HCT116 (cell line): ENCODE results near the gene ZNF652.

Experiments used
- CEBPB ChIP-seq: IDR thresholded peaks from 2 replicates; pipeline ENCODE4 v1.6.1; 2012; ENCODE audit warnings: low read depth
- POLR2A ChIP-seq: IDR thresholded peaks from 2 replicates; pipeline ENCODE4 v1.7.0; 2011; ENCODE audit warnings: borderline replicate concordance; ENCODE audit not compliant: insufficient read depth, insufficient read length; ENCODE audit errors: extremely low read depth
- ZFX ChIP-seq: fragments of 450-650 bp; IDR thresholded peaks from 2 replicates; pipeline ENCODE4 v1.6.1; 2017
- TF ChIP-seq, protein P1 (sequence below), 3 experiments: fragments of 200-600 bp in 1 of 3; sonication (generic) in 1 of 3; IDR thresholded peaks in 2 of 3; conservative IDR thresholded peaks in 1 of 3; 2 replicates each; pipeline ENCODE4 v1.5.1; 2012 to 2017; ENCODE audit warnings: low read depth in 2 of 3, low read length in 2 of 3, antibody characterized with exemption in 1 of 3, borderline replicate concordance in 1 of 3, control low read depth in 1 of 3, mild to moderate bottlenecking in 1 of 3, mixed read lengths in 1 of 3, mixed run types in 1 of 3, moderate library complexity in 1 of 3; ENCODE audit not compliant: insufficient read depth in 1 of 3
- TF ChIP-seq, protein P2 (sequence below): IDR thresholded peaks from 2 replicates; pipeline ENCODE4 v1.6.1; 2012; ENCODE audit warnings: low read depth

DNA sequence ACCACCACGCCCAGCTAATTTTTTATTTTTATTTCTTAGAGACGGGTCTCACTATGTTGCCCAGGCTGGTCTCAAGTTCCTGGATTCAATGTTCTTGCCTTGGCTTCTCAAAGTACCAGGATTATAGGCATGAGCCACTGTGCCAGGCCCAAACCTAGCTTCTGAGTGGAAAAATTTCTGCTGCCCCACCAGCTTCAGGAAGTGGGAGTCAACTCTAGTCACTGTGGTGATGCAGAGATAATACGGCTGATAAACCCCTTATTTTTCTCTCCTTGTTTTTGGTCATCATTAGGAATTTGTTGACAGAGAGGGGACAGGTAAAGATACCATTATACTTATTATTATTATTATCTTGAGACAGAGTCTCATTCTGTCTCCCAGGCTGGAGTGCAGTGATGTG is 103.7 kb downstream of the ZNF652 start:
- TF ChIP-seq, protein P1, sequence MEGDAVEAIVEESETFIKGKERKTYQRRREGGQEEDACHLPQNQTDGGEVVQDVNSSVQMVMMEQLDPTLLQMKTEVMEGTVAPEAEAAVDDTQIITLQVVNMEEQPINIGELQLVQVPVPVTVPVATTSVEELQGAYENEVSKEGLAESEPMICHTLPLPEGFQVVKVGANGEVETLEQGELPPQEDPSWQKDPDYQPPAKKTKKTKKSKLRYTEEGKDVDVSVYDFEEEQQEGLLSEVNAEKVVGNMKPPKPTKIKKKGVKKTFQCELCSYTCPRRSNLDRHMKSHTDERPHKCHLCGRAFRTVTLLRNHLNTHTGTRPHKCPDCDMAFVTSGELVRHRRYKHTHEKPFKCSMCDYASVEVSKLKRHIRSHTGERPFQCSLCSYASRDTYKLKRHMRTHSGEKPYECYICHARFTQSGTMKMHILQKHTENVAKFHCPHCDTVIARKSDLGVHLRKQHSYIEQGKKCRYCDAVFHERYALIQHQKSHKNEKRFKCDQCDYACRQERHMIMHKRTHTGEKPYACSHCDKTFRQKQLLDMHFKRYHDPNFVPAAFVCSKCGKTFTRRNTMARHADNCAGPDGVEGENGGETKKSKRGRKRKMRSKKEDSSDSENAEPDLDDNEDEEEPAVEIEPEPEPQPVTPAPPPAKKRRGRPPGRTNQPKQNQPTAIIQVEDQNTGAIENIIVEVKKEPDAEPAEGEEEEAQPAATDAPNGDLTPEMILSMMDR (IDR thresholded peaks at IDR 0.05 in 2 of 3, conservative IDR thresholded peaks at IDR 0.05 in 1 of 3; ENCODE audit: borderline replicate concordance in 1 of 3, insufficient read depth in 1 of 3, low read depth in 2 of 3, low read length in 2 of 3): no peak
- no peak for TF ChIP-seq CEBPB
- no peak for TF ChIP-seq POLR2A
- TF ChIP-seq ZFX: no peak
- TF ChIP-seq, protein P2, sequence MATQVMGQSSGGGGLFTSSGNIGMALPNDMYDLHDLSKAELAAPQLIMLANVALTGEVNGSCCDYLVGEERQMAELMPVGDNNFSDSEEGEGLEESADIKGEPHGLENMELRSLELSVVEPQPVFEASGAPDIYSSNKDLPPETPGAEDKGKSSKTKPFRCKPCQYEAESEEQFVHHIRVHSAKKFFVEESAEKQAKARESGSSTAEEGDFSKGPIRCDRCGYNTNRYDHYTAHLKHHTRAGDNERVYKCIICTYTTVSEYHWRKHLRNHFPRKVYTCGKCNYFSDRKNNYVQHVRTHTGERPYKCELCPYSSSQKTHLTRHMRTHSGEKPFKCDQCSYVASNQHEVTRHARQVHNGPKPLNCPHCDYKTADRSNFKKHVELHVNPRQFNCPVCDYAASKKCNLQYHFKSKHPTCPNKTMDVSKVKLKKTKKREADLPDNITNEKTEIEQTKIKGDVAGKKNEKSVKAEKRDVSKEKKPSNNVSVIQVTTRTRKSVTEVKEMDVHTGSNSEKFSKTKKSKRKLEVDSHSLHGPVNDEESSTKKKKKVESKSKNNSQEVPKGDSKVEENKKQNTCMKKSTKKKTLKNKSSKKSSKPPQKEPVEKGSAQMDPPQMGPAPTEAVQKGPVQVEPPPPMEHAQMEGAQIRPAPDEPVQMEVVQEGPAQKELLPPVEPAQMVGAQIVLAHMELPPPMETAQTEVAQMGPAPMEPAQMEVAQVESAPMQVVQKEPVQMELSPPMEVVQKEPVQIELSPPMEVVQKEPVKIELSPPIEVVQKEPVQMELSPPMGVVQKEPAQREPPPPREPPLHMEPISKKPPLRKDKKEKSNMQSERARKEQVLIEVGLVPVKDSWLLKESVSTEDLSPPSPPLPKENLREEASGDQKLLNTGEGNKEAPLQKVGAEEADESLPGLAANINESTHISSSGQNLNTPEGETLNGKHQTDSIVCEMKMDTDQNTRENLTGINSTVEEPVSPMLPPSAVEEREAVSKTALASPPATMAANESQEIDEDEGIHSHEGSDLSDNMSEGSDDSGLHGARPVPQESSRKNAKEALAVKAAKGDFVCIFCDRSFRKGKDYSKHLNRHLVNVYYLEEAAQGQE: no peak
